ENCODE results near the gene FERMT2. TPM values are rescaled to one million over a fixed set of nuclear protein-coding genes. Genes with fewer than 3 reads are reported as not detected.

Gene FERMT2
- total and polyA plus RNA-seq, 8 donors: 25.9 to 213 (median 63.3) TPM

DNA sequence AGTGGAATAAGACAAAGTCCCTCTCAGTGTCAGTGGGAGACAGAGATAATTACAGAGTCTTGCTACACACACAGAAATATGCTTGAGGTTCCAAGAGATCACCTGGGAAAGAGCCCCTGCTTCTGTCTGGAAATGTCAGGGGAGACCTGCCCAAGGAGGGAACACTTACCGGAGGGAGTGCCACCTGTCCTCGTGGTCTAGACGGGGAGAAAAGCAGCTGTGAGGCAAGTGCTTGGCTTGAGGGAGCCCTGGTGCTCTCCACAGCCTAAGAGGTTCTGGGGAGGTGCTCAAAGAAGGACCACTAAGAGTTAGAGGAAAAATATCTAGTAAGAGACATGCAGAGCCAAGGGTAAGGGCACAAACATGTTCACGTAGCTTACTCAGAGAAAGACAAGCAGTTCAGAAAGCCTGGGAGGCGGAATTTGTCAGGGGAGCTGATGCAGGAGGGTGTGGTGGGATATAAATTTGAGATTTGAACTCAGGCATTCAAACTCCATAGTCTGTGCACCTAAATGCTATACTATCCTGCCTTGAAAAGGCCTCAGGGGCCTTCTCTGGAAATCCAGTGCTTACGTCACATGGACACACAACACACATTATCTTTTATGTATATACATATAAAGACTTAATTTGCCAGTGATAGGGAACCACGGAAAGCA, 121.2 kb downstream of the FERMT2 start:
- H3K4me1 ChIP-seq: no peaks in the 10 kb centered on the region
- TF ChIP-seq EP300 (IDR thresholded peaks at IDR 0.05) (no peak), POLR2A (IDR thresholded peaks at IDR 0.05) (no peak), POLR2AphosphoS5 (IDR thresholded peaks at IDR 0.05) (no peak)
- TF ChIP-seq, protein P1, sequence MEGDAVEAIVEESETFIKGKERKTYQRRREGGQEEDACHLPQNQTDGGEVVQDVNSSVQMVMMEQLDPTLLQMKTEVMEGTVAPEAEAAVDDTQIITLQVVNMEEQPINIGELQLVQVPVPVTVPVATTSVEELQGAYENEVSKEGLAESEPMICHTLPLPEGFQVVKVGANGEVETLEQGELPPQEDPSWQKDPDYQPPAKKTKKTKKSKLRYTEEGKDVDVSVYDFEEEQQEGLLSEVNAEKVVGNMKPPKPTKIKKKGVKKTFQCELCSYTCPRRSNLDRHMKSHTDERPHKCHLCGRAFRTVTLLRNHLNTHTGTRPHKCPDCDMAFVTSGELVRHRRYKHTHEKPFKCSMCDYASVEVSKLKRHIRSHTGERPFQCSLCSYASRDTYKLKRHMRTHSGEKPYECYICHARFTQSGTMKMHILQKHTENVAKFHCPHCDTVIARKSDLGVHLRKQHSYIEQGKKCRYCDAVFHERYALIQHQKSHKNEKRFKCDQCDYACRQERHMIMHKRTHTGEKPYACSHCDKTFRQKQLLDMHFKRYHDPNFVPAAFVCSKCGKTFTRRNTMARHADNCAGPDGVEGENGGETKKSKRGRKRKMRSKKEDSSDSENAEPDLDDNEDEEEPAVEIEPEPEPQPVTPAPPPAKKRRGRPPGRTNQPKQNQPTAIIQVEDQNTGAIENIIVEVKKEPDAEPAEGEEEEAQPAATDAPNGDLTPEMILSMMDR (IDR thresholded peaks at IDR 0.05): no peak
- H3K9me3 ChIP-seq: no peaks in the 10 kb centered on the region
- no peaks in the 10 kb centered on the region for H3K36me3 ChIP-seq
- no peak overlapping the region for H3K4me3 ChIP-seq
- no peak overlapping the region for H3K27ac ChIP-seq
- intact Hi-C loops (cut with DNase I; ENCODE audit: low total_unique reads): loop anchor here (5.0 kb wide), 1 partner anchor 133 kb away; no protein-coding TSS in a partner anchor
- no peak for DNase-seq
- 77 to 95% (median 82%) methylated on average over 7 of the region's 7 CpGs for WGBS, 5 donors
- H3K27me3 ChIP-seq: no peaks in the 10 kb centered on the region

DNA sequence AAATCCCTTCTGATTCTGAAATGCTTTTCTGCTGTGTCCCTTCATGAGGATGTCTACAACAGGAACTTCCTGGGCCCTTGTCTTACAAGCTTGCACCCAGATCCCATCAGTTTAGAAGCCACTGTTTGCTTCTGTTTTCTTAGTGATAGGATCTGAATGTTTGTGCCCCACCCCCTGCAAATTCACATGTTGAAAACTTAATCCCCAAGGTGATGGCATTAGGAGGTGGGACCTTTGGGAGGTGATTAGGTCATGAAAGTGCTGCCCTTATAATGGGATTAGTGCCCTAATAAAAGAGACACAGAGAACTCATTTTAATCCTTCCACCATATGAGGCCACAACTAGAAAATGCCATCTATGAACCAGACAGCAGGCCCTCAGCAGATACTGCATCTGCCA, 123.4 kb downstream of the FERMT2 start:
- intact Hi-C loops (cut with DNase I; ENCODE audit: low total_unique reads): loop anchor here (5.0 kb wide), 1 partner anchor 135 kb away; no protein-coding TSS in a partner anchor
- H3K27me3 ChIP-seq: no peaks in the 10 kb centered on the region
- no peak for DNase-seq
- TF ChIP-seq POLR2A (IDR thresholded peaks at IDR 0.05): no peak
- no peak for TF ChIP-seq EP300 (IDR thresholded peaks at IDR 0.05)
- TF ChIP-seq, protein P1 (IDR thresholded peaks at IDR 0.05): no peak
- no peak for TF ChIP-seq POLR2AphosphoS5 (IDR thresholded peaks at IDR 0.05)
- no peaks in the 10 kb centered on the region for H3K36me3 ChIP-seq
- peaks cover 0 to 4% (median 0%) of the 10 kb centered on the region in 4 donors for H3K4me1 ChIP-seq
- H3K9me3 ChIP-seq: no peaks in the 10 kb centered on the region
- H3K4me3 ChIP-seq: no peak overlapping the region
- no peak overlapping the region for H3K27ac ChIP-seq

DNA sequence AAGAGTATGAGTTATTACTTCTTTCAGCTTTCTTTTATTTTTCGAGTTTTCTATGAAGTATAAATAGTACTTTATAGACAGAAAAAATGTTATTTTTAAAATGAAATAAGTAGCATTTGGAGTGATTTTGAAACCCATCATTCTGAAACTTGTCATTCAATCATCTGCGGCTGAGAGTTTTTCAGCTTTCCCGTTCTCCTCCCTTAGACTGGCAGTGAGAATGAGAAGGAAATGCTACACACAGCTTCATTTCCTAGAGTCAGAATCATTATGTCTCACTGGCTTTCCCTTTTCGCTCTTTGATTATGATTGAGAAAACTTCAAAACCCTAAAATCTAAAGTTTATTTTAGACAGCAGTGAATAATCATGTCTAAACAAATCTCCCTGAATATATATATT, 125.8 kb downstream of the FERMT2 start:
- Histone ChIP-seq H3K4me1 (peaks cover 0 to 4% (median 0%) of the 10 kb centered on the region in 4 donors), H3K27ac (no peak overlapping the region), H3K27me3 (no peaks in the 10 kb centered on the region), H3K36me3 (no peaks in the 10 kb centered on the region), H3K4me3 (no peak overlapping the region), H3K9me3 (no peaks in the 10 kb centered on the region)
- no peak for DNase-seq
- intact Hi-C loops (cut with DNase I; ENCODE audit: low total_unique reads): loop anchor here (5.0 kb wide), 1 partner anchor 137 kb away; no protein-coding TSS in a partner anchor
- 44 to 70% (median 66%) methylated on average over 4 of the region's 4 CpGs for WGBS, 5 donors
- TF ChIP-seq EP300 (IDR thresholded peaks at IDR 0.05) (no peak), POLR2AphosphoS5 (IDR thresholded peaks at IDR 0.05) (no peak), POLR2A (IDR thresholded peaks at IDR 0.05) (no peak)
- TF ChIP-seq, protein P1 (IDR thresholded peaks at IDR 0.05): no peak

DNA sequence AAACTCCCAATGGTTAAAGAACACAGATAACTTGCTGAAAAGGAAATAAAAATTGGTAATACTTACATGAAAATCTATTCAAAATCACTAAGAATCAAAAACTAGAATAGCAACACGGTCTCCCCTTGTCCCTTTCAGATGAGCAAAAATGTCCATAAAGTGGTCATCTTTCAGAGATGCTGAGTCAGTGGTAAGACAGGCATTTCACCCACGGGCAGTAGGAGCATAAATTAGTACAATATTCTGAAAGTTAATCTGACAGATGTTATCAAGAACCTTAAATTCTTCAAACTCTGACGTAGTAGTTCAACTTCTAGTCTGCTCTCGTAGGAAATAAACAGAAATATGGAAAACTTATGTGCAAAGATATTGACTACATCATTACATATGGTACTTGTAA, 126.4 kb downstream of the FERMT2 start:
- no peak for TF ChIP-seq POLR2AphosphoS5 (IDR thresholded peaks at IDR 0.05)
- TF ChIP-seq, protein P1 (IDR thresholded peaks at IDR 0.05): no peak
- TF ChIP-seq EP300 (IDR thresholded peaks at IDR 0.05): no peak
- TF ChIP-seq POLR2A (IDR thresholded peaks at IDR 0.05): no peak
- intact Hi-C loops (cut with DNase I; ENCODE audit: low total_unique reads): no loop called here
- no peaks in the 10 kb centered on the region for H3K27me3 ChIP-seq
- WGBS, 5 donors: 35 to 55% (median 38%) methylated on average over 4 of the region's 4 CpGs
- no peak overlapping the region for H3K27ac ChIP-seq
- DNase-seq: no peak
- peaks cover 0 to 4% (median 0%) of the 10 kb centered on the region in 4 donors for H3K4me1 ChIP-seq
- H3K4me3 ChIP-seq: no peak overlapping the region
- no peaks in the 10 kb centered on the region for H3K9me3 ChIP-seq
- no peaks in the 10 kb centered on the region for H3K36me3 ChIP-seq
